ENCODE data around the gene MT1B.

MT1B gene

GRCh38 chr16:56607675-56608042 lies 44.0 kb upstream of the MT1B start:
- H3K4me3 ChIP-seq (ENCODE audit: low read depth, low read length), result peak overlapping the region; percentile 30; the same call in 1 of the 2 replicates
- TF ChIP-seq CTCF (IDR thresholded peaks at IDR 0.05; ENCODE audit: control insufficient read depth, extremely low read depth, insufficient read depth), result no peak
- DNase-seq (ENCODE audit: low read depth), result no peak

GRCh38 chr16:56608043-56608875 lies 43.4 kb upstream of the MT1B start, which contains the start of gene MT2A:
Gene MT2A, plus strand, starts transcription at chr16:56608584. Its CDS starts 72 bp downstream, at chr16:56608656.
- H3K4me3 ChIP-seq (ENCODE audit: low read depth, low read length), result peak within 1 kb of the TSS; percentile 59

GRCh38 chr16:56608876-56609462 lies 42.7 kb upstream of the MT1B start:
- TF ChIP-seq CTCF (IDR thresholded peaks at IDR 0.05; ENCODE audit: control insufficient read depth, extremely low read depth, insufficient read depth), result peak; percentile 21
- DNase-seq (ENCODE audit: low read depth), result no peak

More at GRCh38 chr16:56608043-56608875, 43.4 kb upstream of the MT1B start, which contains the start of gene MT2A:
- no peak for TF ChIP-seq CTCF (IDR thresholded peaks at IDR 0.05; ENCODE audit: control insufficient read depth, extremely low read depth, insufficient read depth)
- peak; percentile 92 for DNase-seq (ENCODE audit: low read depth)

GRCh38 chr16:56609463-56609921 lies 42.2 kb upstream of the MT1B start:
- no peak for DNase-seq (ENCODE audit: low read depth)
- peak overlapping the region; percentile 59 for H3K4me3 ChIP-seq (ENCODE audit: low read depth, low read length)
- no peak for TF ChIP-seq CTCF (IDR thresholded peaks at IDR 0.05; ENCODE audit: control insufficient read depth, extremely low read depth, insufficient read depth)

More at GRCh38 chr16:56608876-56609462, 42.7 kb upstream of the MT1B start:
- H3K4me3 ChIP-seq (ENCODE audit: low read depth, low read length), result peak overlapping the region; percentile 59

GRCh38 chr16:56610017-56610608 lies 41.6 kb upstream of the MT1B start:
- no peak overlapping the region for H3K4me3 ChIP-seq (ENCODE audit: low read depth, low read length)
- TF ChIP-seq CTCF (IDR thresholded peaks at IDR 0.05; ENCODE audit: control insufficient read depth, extremely low read depth, insufficient read depth), result no peak
- no peak for DNase-seq (ENCODE audit: low read depth)

- H3K4me3 ChIP-seq (ENCODE audit: low read depth, low read length), result no peak overlapping the region
- TF ChIP-seq CTCF (IDR thresholded peaks at IDR 0.05; ENCODE audit: control insufficient read depth, extremely low read depth, insufficient read depth), result no peak
- no peak for DNase-seq (ENCODE audit: low read depth)
Measured at GRCh38 chr16:56610609-56611111, 41.0 kb upstream of the MT1B start.

Data from LNCaP clone FGC (cell line).